Activated CD4-positive, alpha-beta T cell treated with anti-CD3 and anti-CD28 coated beads, Interleukin-2, amount 10 ng/mL, durations not matched to agents 7 days and 5 days (primary cell): ENCODE results near the gene GOLGA6L7. TPM values are rescaled to one million over a fixed set of nuclear protein-coding genes. Genes with fewer than 3 reads are reported as not detected.

Experiments
- CTCF ChIA-PET: fragments of 350-600 bp; sonication (Branson Sonifier 250); formaldehyde crosslinking; loops from one replicate; lab custom pipeline; 2021; ENCODE audit warnings: antibody characterized with exemption; lab: Charles Lee
- POLR2A ChIA-PET: fragments of 350-600 bp; sonication (Branson Sonifier 250); formaldehyde crosslinking; loops from one replicate; lab custom pipeline; 2021; ENCODE audit warnings: antibody characterized with exemption; lab: Charles Lee
- DNase-seq: peaks from one replicate; pipeline ENCODE4 v3.0.0-alpha.2; 2020
- H3K27ac Mint-ChIP-seq: one replicate; pipeline ENCODE4 v1.8.0; 2021; ENCODE audit warnings: mild to moderate bottlenecking, moderate library complexity, mixed read lengths
- H3K27me3 Mint-ChIP-seq: one replicate; pipeline ENCODE4 v1.8.0; 2021; ENCODE audit warnings: mixed read lengths
- H3K36me3 Mint-ChIP-seq: one replicate; pipeline ENCODE4 v1.8.0; 2021; ENCODE audit warnings: low read depth, mixed read lengths
- H3K4me1 Mint-ChIP-seq: one replicate; pipeline ENCODE4 v1.8.0; 2021; ENCODE audit warnings: mixed read lengths
- H3K4me3 Mint-ChIP-seq: one replicate; pipeline ENCODE4 v1.8.0; 2021; ENCODE audit warnings: mild to moderate bottlenecking, moderate library complexity, mixed read lengths
- H3K9me3 Mint-ChIP-seq: one replicate; pipeline ENCODE4 v1.8.0; 2021; ENCODE audit warnings: mixed read lengths
- total RNA-seq, 2 experiments: library from RNA; stranded (reverse); gene quantifications; one replicate each; pipeline ENCODE4 v1.2.3, GENCODE V29; 2021

The GOLGA6L7 gene
- total RNA-seq, 2 experiments from 2014 or later: not detected

DNA sequence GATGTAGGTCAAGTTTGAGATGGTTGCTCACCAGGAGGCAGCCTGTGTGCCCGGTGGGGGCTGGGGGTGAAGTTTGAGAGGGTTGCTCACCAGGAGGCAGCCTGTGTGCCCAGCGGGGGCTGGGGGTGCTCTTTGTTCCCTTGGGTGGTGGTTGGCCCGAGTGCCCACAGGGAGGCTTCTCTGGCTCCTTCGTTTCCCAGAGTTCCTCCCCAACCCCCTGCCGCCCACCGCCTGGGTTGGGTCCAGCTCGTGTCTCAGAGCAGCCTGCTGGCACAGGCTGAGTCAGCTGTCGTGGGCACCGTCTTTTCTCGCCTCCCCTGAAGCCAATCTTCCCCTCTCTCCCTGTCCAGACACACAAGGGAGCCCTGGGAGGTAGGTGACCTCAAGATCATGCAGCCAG, 40.5 kb upstream of the GOLGA6L7 start:
- Mint-ChIP-seq H3K27ac (peak overlapping the region; percentile 71), H3K4me1 (peaks cover 55% of the 10 kb centered on the region), H3K27me3 (peaks cover 17% of the 10 kb centered on the region), H3K9me3 (no peaks in the 10 kb centered on the region), H3K4me3 (no peak overlapping the region), H3K36me3 (peaks cover 6% of the 10 kb centered on the region)
- ChIA-PET CTCF (no interaction called here), POLR2A (no interaction called here)
- no peak for DNase-seq

GRCh38 chr15:28888302-28888894, 40.0 kb upstream of the GOLGA6L7 start:
- peaks cover 54% of the 10 kb centered on the region for H3K4me1 Mint-ChIP-seq
- no peaks in the 10 kb centered on the region for H3K9me3 Mint-ChIP-seq
- H3K27me3 Mint-ChIP-seq: peaks cover 17% of the 10 kb centered on the region
- POLR2A ChIA-PET: no interaction called here
- CTCF ChIA-PET: interaction anchor here (0.9 kb wide), 1 partner anchor 105 kb away, joined by 3 read pairs; no protein-coding TSS in a partner anchor
- H3K4me3 Mint-ChIP-seq: peak overlapping the region; percentile 75
- no peak for DNase-seq
- H3K27ac Mint-ChIP-seq: peak overlapping the region; percentile 71
- H3K36me3 Mint-ChIP-seq: peaks cover 6% of the 10 kb centered on the region

GRCh38 chr15:28887339-28888174, 39.1 kb upstream of the GOLGA6L7 start:
- peak overlapping the region; percentile 75 for H3K4me3 Mint-ChIP-seq
- no peak for DNase-seq
- H3K27me3 Mint-ChIP-seq: peaks cover 18% of the 10 kb centered on the region
- H3K9me3 Mint-ChIP-seq: no peaks in the 10 kb centered on the region
- POLR2A ChIA-PET: no interaction called here
- peak overlapping the region; percentile 81 for H3K27ac Mint-ChIP-seq
- CTCF ChIA-PET: interaction anchor here (0.9 kb wide), 2 partner anchors 9 to 106 kb away, joined by 3 read pairs; no protein-coding TSS in a partner anchor
- peaks cover 6% of the 10 kb centered on the region for H3K36me3 Mint-ChIP-seq
- H3K4me1 Mint-ChIP-seq: peaks cover 46% of the 10 kb centered on the region

- DNase-seq: no peak
- Mint-ChIP-seq H3K9me3 (no peaks in the 10 kb centered on the region), H3K4me1 (peaks cover 43% of the 10 kb centered on the region), H3K36me3 (peaks cover 6% of the 10 kb centered on the region), H3K27me3 (peaks cover 18% of the 10 kb centered on the region), H3K4me3 (peak overlapping the region; percentile 75), H3K27ac (peak overlapping the region; percentile 81)
- POLR2A ChIA-PET: no interaction called here
- CTCF ChIA-PET: interaction anchor here (0.9 kb wide), 1 partner anchor 8 kb away, joined by 3 read pairs; no protein-coding TSS in a partner anchor
These were observed 38.2 kb upstream of the GOLGA6L7 start for GRCh38 chr15:28886431-28887338.

- Mint-ChIP-seq H3K27ac (no peak within 1 kb of the TSS), H3K4me3 (peak within 1 kb of the TSS; percentile 75), H3K9me3 (no peaks in the 10 kb centered on the region), H3K4me1 (peaks cover 34% of the 10 kb centered on the region), H3K27me3 (peaks cover 18% of the 10 kb centered on the region), H3K36me3 (peaks cover 6% of the 10 kb centered on the region)
- ChIA-PET CTCF (no interaction called here), POLR2A (no interaction called here)
- peak; percentile 42 for DNase-seq
These were observed 37.4 kb upstream of the GOLGA6L7 start, which contains the start of gene APBA2 for GRCh38 chr15:28885630-28886430. Gene APBA2, plus strand, starts transcription at chr15:28885974. Its CDS starts 167,911 bp downstream, at chr15:29053885.

DNA sequence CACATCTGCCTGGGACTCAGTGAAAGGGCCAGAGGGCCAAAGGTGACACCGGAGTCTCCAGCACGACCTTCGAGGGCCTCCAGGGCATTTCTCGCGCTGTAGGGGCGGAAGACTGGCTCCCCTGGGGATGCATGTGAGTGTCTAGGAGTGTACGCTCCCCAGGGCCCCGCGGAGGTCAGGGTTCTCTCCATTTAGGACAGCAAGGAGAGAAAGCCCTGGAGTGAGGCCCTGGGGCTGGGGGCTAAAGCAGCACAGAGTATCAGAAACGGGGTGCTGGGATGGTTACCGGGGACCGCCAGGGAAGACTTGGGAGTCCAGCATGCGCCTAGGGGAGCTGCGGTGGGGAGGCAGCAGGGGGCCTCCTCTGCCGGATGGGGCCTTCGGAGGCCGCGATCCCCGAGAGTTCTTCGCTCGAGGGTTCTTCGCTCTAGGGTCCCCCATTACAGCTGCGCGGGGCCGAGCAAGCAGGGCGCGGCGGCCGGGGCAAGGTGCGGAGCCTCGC, 36.7 kb upstream of the GOLGA6L7 start:
- ChIA-PET CTCF (no interaction called here), POLR2A (no interaction called here)
- H3K27ac Mint-ChIP-seq: no peak overlapping the region
- H3K9me3 Mint-ChIP-seq: no peaks in the 10 kb centered on the region
- H3K27me3 Mint-ChIP-seq: peaks cover 18% of the 10 kb centered on the region
- peaks cover 28% of the 10 kb centered on the region for H3K4me1 Mint-ChIP-seq
- peak overlapping the region; percentile 62 for H3K4me3 Mint-ChIP-seq
- peaks cover 6% of the 10 kb centered on the region for H3K36me3 Mint-ChIP-seq
- no peak for DNase-seq

DNA sequence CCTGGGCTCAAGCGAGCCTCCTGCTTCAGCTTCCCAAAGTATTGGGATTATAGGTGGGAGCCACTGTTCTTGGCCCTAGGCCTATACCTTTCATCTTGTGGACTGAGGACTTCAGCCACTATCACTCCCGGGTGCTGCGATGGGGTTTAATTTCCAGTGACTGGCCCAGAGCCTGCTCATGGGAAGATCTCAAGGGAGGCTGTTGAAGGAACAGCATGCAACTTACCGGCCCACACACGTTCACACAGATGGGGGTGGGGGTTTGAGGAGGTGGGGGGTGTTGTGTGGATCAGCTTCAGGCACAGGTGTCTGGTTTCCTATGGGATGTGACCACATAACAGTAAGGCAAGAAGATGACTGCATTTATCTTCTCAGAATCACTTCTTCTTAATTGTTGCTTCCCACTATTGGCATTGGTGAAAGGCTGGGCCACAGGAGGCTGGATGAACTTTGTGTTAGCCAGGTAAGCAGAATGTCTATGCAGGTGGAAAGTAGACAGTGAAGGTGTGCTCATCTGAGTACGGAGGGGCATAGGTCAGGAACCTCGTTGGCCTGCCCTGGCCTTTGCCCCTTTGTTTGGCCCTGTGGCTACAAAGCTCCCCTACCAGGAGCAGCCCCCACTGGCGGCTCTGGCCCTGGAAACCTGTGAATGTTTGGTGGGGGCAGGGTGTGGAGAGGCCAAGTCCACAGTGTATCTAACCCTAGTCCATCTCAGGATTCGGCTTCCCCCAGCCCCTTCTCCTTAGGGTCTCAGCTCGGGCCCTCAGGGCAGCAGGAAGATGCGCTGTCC, 35.9 kb upstream of the GOLGA6L7 start:
- DNase-seq: no peak
- Mint-ChIP-seq H3K36me3 (peaks cover 6% of the 10 kb centered on the region), H3K27me3 (peaks cover 18% of the 10 kb centered on the region), H3K27ac (peak overlapping the region; percentile 9), H3K9me3 (no peaks in the 10 kb centered on the region), H3K4me3 (peak overlapping the region; percentile 62), H3K4me1 (peaks cover 20% of the 10 kb centered on the region)
- ChIA-PET CTCF (no interaction called here), POLR2A (no interaction called here)

DNA sequence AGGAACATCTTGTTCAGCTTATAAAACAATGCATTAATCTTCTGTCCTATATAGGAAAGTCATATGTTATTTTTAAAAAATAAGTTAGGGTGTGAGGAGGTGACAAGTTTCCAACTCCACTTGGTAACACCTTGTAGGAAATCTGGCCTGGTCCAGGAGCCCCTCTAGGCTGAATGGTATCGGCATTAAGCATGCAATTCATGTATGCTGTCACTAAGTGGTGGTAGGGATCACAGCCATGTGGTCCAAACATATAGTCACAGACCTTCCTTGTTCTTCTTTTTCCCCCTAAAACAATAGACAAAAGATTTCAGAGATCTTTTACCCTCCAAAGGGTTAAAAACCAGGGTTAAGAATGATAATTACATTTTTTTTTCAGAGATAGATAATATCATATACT, 33.2 kb upstream of the GOLGA6L7 start:
- Mint-ChIP-seq H3K27ac (no peak overlapping the region), H3K36me3 (no peaks in the 10 kb centered on the region), H3K4me1 (no peaks in the 10 kb centered on the region), H3K4me3 (no peak overlapping the region), H3K9me3 (no peaks in the 10 kb centered on the region), H3K27me3 (peaks cover 13% of the 10 kb centered on the region)
- ChIA-PET CTCF (no interaction called here), POLR2A (no interaction called here)
- DNase-seq: no peak

- H3K4me1 Mint-ChIP-seq: no peaks in the 10 kb centered on the region
These were observed 32.7 kb upstream of the GOLGA6L7 start for GRCh38 chr15:28881170-28881569.

GRCh38 chr15:28880680-28881079, 32.2 kb upstream of the GOLGA6L7 start:
- H3K27me3 Mint-ChIP-seq: peaks cover 13% of the 10 kb centered on the region
- no peak overlapping the region for H3K4me3 Mint-ChIP-seq
- no peaks in the 10 kb centered on the region for H3K4me1 Mint-ChIP-seq
- no peak overlapping the region for H3K27ac Mint-ChIP-seq
- H3K9me3 Mint-ChIP-seq: no peaks in the 10 kb centered on the region
- H3K36me3 Mint-ChIP-seq: no peaks in the 10 kb centered on the region
- ChIA-PET POLR2A (no interaction called here), CTCF (no interaction called here)
- DNase-seq: no peak

More at GRCh38 chr15:28881170-28881569, 32.7 kb upstream of the GOLGA6L7 start:
- ChIA-PET POLR2A (no interaction called here), CTCF (no interaction called here)
- no peak for DNase-seq
- Mint-ChIP-seq H3K9me3 (no peaks in the 10 kb centered on the region), H3K27me3 (peaks cover 13% of the 10 kb centered on the region), H3K27ac (no peak overlapping the region), H3K4me3 (no peak overlapping the region), H3K36me3 (no peaks in the 10 kb centered on the region)

DNA sequence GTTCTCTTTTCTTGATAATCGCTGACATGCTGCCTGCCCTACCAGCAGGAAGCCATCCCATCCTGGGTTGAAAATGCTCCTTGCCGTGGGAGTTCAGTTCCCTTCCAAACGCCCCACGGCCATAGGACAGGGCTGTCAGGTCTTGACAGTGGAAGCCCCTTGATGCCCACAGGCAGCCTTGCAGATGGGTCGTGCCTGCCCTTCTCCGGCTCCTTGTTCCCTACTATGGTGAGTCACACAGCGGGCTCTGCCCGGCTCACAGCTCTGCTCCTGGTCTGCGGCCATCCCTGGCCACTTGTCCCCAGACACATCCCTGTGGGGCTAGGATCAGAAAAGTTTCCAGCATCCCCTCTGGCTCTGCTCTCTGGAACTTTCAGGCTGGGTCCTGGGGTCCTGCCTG, 31.1 kb upstream of the GOLGA6L7 start:
- peaks cover 6% of the 10 kb centered on the region for H3K27me3 Mint-ChIP-seq
- no peak for DNase-seq
- H3K36me3 Mint-ChIP-seq: no peaks in the 10 kb centered on the region
- H3K4me3 Mint-ChIP-seq: no peak overlapping the region
- CTCF ChIA-PET: interaction anchor here (1.7 kb wide), 1 partner anchor 8 kb away, joined by 3 read pairs; no protein-coding TSS in a partner anchor
- H3K4me1 Mint-ChIP-seq: no peaks in the 10 kb centered on the region
- H3K9me3 Mint-ChIP-seq: no peaks in the 10 kb centered on the region
- POLR2A ChIA-PET: no interaction called here
- H3K27ac Mint-ChIP-seq: no peak overlapping the region
